SK-N-SH (cell line): ENCODE data around the gene MEF2A. TPM values are rescaled to one million over a fixed set of nuclear protein-coding genes. Genes with fewer than 3 reads are reported as not detected.

ENCODE experiments used
- CTCF ChIA-PET: fragments of 300-600, 350-600 bp; formaldehyde crosslinking; extraction: SDS; loops from one replicate; lab custom pipeline; 2021; lab: Yijun Ruan, JAX
- POLR2A ChIA-PET: fragments of 350-600 bp; sonication (Branson Sonifier 250); formaldehyde crosslinking; extraction: SDS; loops from one replicate; lab custom pipeline; 2020; ENCODE audit warnings: antibody characterized with exemption, inconsistent platforms; lab: Yijun Ruan, JAX
- DNase-seq: peaks from one replicate; pipeline ENCODE4 v3.0.0; 2012
- H2AFZ ChIP-seq: fragments of 200-600 bp; sonication (generic); 2 replicates; pipeline ENCODE4 v1.8.1; 2016; ENCODE audit warnings: antibody characterized with exemption, mild to moderate bottlenecking, low read depth
- H3F3A ChIP-seq: fragments of 200-600 bp; sonication (generic); replicated peaks from 2 replicates; pipeline ENCODE3; 2016; ENCODE audit warnings: antibody characterized with exemption, mild to moderate bottlenecking; ENCODE audit not compliant: insufficient read depth
- H3K27ac ChIP-seq, 2 experiments: fragments of 200-500 bp in 1 of 2; fragments of 200-600 bp in 1 of 2; sonication (Bioruptor generic) in 1 of 2; sonication (generic), shearing (Covaris generic) in 1 of 2; 2 replicates each; pipeline versions ENCODE4 v1.5.1 to v1.6.1; 2014 to 2016; ENCODE audit warnings: low read depth in 2 of 2, inconsistent platforms in 1 of 2, low read length in 1 of 2, mild to moderate bottlenecking in 1 of 2, mixed read lengths in 1 of 2
- H3K27me3 ChIP-seq: fragments of 200-600 bp; sonication (generic), shearing (Covaris generic); 2 replicates; pipeline ENCODE4 v1.6.1; 2016; ENCODE audit warnings: mixed run types; ENCODE audit not compliant: insufficient read depth
- H3K36me3 ChIP-seq, 2 experiments: fragments of 200-500 bp in 1 of 2; fragments of 200-600 bp in 1 of 2; sonication (Bioruptor generic) in 1 of 2; sonication (generic) in 1 of 2; replicated peaks in 1 of 2; 2 replicates each; pipeline versions ENCODE3 to v1.5.1; 2014 to 2016; ENCODE audit warnings: low read length in 1 of 2, mild to moderate bottlenecking in 1 of 2; ENCODE audit not compliant: insufficient read depth in 2 of 2, control insufficient read depth in 1 of 2
- H3K4me1 ChIP-seq, 2 experiments: fragments of 200-500 bp in 1 of 2; fragments of 200-600 bp in 1 of 2; sonication (Bioruptor generic) in 1 of 2; sonication (generic), shearing (Covaris generic) in 1 of 2; 2 replicates each; pipeline versions ENCODE4 v1.5.1 to v1.6.1; 2014 to 2016; ENCODE audit warnings: low read depth in 1 of 2, low read length in 1 of 2, mixed run types in 1 of 2; ENCODE audit not compliant: insufficient read depth in 2 of 2, control insufficient read depth in 1 of 2
- H3K4me2 ChIP-seq: fragments of 200-600 bp; sonication (generic), shearing (Covaris generic); 2 replicates; pipeline ENCODE4 v1.6.1; 2017; ENCODE audit warnings: mixed run types
- H3K4me3 ChIP-seq, 2 experiments: fragments of 200-500 bp in 1 of 2; fragments of 200-600 bp in 1 of 2; sonication (Bioruptor generic) in 1 of 2; sonication (generic), shearing (Covaris generic) in 1 of 2; 2 replicates each; pipeline versions ENCODE4 v1.5.1 to v1.8.1; 2014 to 2016; ENCODE audit warnings: low read depth in 2 of 2, inconsistent platforms in 1 of 2, low read length in 1 of 2, mild to moderate bottlenecking in 1 of 2, mixed read lengths in 1 of 2, moderate library complexity in 1 of 2
- H3K79me2 ChIP-seq: fragments of 200-600 bp; sonication (generic); 2 replicates; pipeline ENCODE4 v1.8.1; 2017; ENCODE audit warnings: mild to moderate bottlenecking; ENCODE audit not compliant: insufficient read depth
- H3K9ac ChIP-seq: fragments of 200-600 bp; sonication (generic); 2 replicates; pipeline ENCODE4 v1.6.1; 2017; ENCODE audit warnings: mixed run types
- H3K9me2 ChIP-seq: fragments of 200-600 bp; sonication (generic); 2 replicates; pipeline ENCODE4 v1.6.1; 2017; ENCODE audit warnings: mixed run types
- H3K9me3 ChIP-seq: fragments of 200-600 bp; sonication (generic); 2 replicates; pipeline ENCODE4 v1.6.1; 2017; ENCODE audit warnings: mixed run types, mild to moderate bottlenecking, moderate library complexity
- H4K20me1 ChIP-seq: fragments of 200-600 bp; sonication (generic); 2 replicates; pipeline ENCODE4 v1.6.1; 2017; ENCODE audit warnings: mild to moderate bottlenecking, mixed run types; ENCODE audit not compliant: insufficient read depth
- CHD2 ChIP-seq: fragments of 150-350 bp; IDR thresholded peaks from 2 replicates; pipeline ENCODE4 v1.6.1; 2018; ENCODE audit warnings: low read length; ENCODE audit not compliant: partially characterized antibody
- ELF1 ChIP-seq: IDR thresholded peaks from 2 replicates; pipeline ENCODE4 v1.4.0; 2012
- EP300 ChIP-seq, 2 experiments: IDR thresholded peaks; 2 replicates each; pipeline versions ENCODE4 v1.4.0 to v1.6.1; 2012; ENCODE audit warnings: borderline replicate concordance in 1 of 2, low read depth in 1 of 2, low read length in 1 of 2
- EZH2phosphoT487 ChIP-seq: fragments of 200-600 bp; sonication (generic); IDR thresholded peaks from 2 replicates; pipeline ENCODE4 v1.6.1; 2017; ENCODE audit warnings: low read depth, mixed run types, mild to moderate bottlenecking, antibody characterized with exemption, moderate library complexity, borderline replicate concordance
- FOXJ3 ChIP-seq: sonication (generic); formaldehyde crosslinking; IDR thresholded peaks from 2 replicates; pipeline ENCODE4 v1.5.1; 2020; ENCODE audit warnings: mild to moderate bottlenecking, missing genetic modification reagents
- MEF2A ChIP-seq: IDR thresholded peaks from 2 replicates; pipeline ENCODE4 v1.4.0; 2012; ENCODE audit warnings: low read depth, borderline replicate concordance
- MXI1 ChIP-seq: IDR thresholded peaks from 2 replicates; pipeline ENCODE4 v1.6.1; 2012; ENCODE audit warnings: mild to moderate bottlenecking, low read depth, low read length, improper control_type of control experiment
- NFIC ChIP-seq: IDR thresholded peaks from 2 replicates; pipeline ENCODE4 v1.4.0; 2012; ENCODE audit warnings: borderline replicate concordance
- POLR2AphosphoS5 ChIP-seq: IDR thresholded peaks from 2 replicates; pipeline ENCODE4 v1.6.1; 2012; ENCODE audit warnings: low read depth, low read length
- RAD21 ChIP-seq: IDR thresholded peaks from 2 replicates; pipeline ENCODE4 v1.6.1; 2012; ENCODE audit warnings: mild to moderate bottlenecking, low read length
- RXRA ChIP-seq: IDR thresholded peaks from 2 replicates; pipeline ENCODE4 v1.4.0; 2012; ENCODE audit warnings: low read depth, mild to moderate bottlenecking, borderline replicate concordance
- SIN3A ChIP-seq: IDR thresholded peaks from 2 replicates; pipeline ENCODE4 v1.6.1; 2012; ENCODE audit warnings: low read depth, mild to moderate bottlenecking, low read length, moderate library complexity, borderline replicate concordance
- SMC3 ChIP-seq: IDR thresholded peaks from 2 replicates; pipeline ENCODE4 v1.6.1; 2012; ENCODE audit warnings: low read depth, low read length, improper control_type of control experiment
- TCF12 ChIP-seq: IDR thresholded peaks from 2 replicates; pipeline ENCODE4 v1.4.0; 2012
- YY1 ChIP-seq: IDR thresholded peaks from 2 replicates; pipeline ENCODE4 v1.4.0; 2012; ENCODE audit warnings: low read depth, mild to moderate bottlenecking
- WGBS: methylation state at CpG from one replicate; pipeline ENCODE4 v1.1.6; 2017; ENCODE audit warnings: low lambda C conversion rate; 5-methylcytosine and 5-hydroxymethylcytosine counted together
- polyA plus RNA-seq, 3 experiments: library from polyadenylated mRNA; depleted of rRNA; stranded (reverse); fragments of >200 nt; gene quantifications; 2 replicates each; pipeline ENCODE4 v1.2.3, GENCODE V29; 2012
- TF ChIP-seq, protein P1 (sequence below): IDR thresholded peaks from 2 replicates; pipeline ENCODE4 v1.4.0; 2012; ENCODE audit warnings: low read depth, borderline replicate concordance
- TF ChIP-seq, protein P2 (sequence below): IDR thresholded peaks from 2 replicates; pipeline ENCODE4 v1.4.0; 2012; ENCODE audit warnings: low read depth, borderline replicate concordance
- TF ChIP-seq, protein P3 (sequence below): fragments of 150-350 bp; IDR thresholded peaks from 2 replicates; pipeline ENCODE4 v1.6.1; 2017; ENCODE audit warnings: antibody characterized with exemption, low read length, low read depth, borderline replicate concordance
- TF ChIP-seq, protein P4 (sequence below): fragments of 200-600 bp; sonication (generic); IDR thresholded peaks from 2 replicates; pipeline ENCODE4 v1.6.1; 2017; ENCODE audit warnings: antibody characterized with exemption, mild to moderate bottlenecking, moderate library complexity
- TF ChIP-seq, protein P5 (sequence below): IDR thresholded peaks from 2 replicates; pipeline ENCODE4 v1.6.1; 2012; ENCODE audit warnings: mild to moderate bottlenecking, low read depth, low read length, moderate library complexity

The MEF2A gene
- polyA plus RNA-seq, 1 of the 3 experiments (the other 2 are of a cell fraction): 20.9 TPM

DNA sequence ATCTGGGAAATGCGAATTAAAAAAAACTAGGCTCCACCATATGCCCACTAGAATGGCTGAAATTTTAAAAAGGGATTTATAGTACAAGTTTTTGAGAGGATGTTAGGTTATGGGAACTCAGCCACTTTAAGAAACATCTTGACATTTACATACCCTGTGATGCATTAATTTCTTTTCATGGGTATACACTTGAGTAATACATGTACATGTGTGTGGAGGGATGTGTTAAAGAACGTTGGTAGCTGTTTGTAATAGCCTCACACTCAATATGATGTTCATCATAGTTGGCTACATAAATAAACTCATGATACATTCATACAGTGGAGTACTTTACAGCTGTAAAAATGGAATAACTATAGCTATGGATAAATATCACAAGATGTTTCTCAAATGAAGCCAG, 40.9 kb downstream of the MEF2A start:
- ChIA-PET POLR2A (no interaction called here), CTCF (no interaction called here)
- DNase-seq: no peak
- Histone ChIP-seq H3F3A (peaks cover 4% of the 10 kb centered on the region), H3K4me1 (no peaks in the 10 kb centered on the region), H3K27me3 (no peaks in the 10 kb centered on the region), H3K4me3 (no peak overlapping the region), H2AFZ (no peak overlapping the region), H3K9me3 (no peaks in the 10 kb centered on the region), H3K27ac (no peak overlapping the region), H4K20me1 (peaks cover 33% of the 10 kb centered on the region), H3K9me2 (no peaks in the 10 kb centered on the region), H3K36me3 (peaks cover 0 to 8% of the 10 kb centered on the region in 2 experiments), H3K4me2 (no peak overlapping the region), H3K9ac (no peak overlapping the region), H3K79me2 (peaks cover 94% of the 10 kb centered on the region)
- TF ChIP-seq POLR2AphosphoS5 (no peak), RAD21 (no peak), NFIC (no peak), ELF1 (no peak), CHD2 (no peak)
- WGBS: 94% methylated on average over 2 of the region's 2 CpGs

DNA sequence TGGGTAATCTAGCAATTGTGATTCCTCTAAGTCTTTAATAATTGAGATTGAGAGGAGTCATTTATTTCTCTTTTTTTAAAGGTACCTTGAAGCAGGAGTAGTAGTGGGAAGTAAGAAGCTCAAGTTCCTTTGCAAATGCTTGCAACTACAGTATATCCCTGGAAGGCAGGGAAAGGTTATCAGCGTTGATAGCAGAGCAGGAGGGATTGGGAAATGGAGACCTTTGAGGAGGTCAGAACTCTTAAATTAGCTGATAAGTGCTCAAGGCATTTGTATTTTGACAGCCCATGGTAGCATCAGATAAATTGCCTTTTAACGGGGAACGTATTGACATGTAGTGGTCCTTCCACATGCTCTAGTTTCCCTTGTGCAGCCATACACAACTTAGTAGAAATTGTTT, 47.7 kb downstream of the MEF2A start:
- no peaks in the 10 kb centered on the region for H3K9me3 ChIP-seq
- no peak for DNase-seq
- peaks cover 0 to 5% of the 10 kb centered on the region in 2 experiments; a peak in 2 of 4 replicates for H3K4me1 ChIP-seq
- no peaks in the 10 kb centered on the region for H3F3A ChIP-seq
- WGBS: 100% methylated on average over 3 of the region's 3 CpGs
- peaks cover 53% of the 10 kb centered on the region for H4K20me1 ChIP-seq
- H3K36me3 ChIP-seq: peaks cover 0 to 3% of the 10 kb centered on the region in 2 experiments
- POLR2A ChIA-PET: no interaction called here
- H3K9me2 ChIP-seq: no peaks in the 10 kb centered on the region
- no peaks in the 10 kb centered on the region for H3K27me3 ChIP-seq
- H3K79me2 ChIP-seq: peaks cover 89% of the 10 kb centered on the region
- CTCF ChIA-PET: no interaction called here
- H3K4me3 ChIP-seq: no peak overlapping the region
- H3K27ac ChIP-seq: no peak overlapping the region
- H3K4me2 ChIP-seq: no peak overlapping the region
- no peak overlapping the region for H2AFZ ChIP-seq
- H3K9ac ChIP-seq: no peak overlapping the region
- TF ChIP-seq, protein P1, sequence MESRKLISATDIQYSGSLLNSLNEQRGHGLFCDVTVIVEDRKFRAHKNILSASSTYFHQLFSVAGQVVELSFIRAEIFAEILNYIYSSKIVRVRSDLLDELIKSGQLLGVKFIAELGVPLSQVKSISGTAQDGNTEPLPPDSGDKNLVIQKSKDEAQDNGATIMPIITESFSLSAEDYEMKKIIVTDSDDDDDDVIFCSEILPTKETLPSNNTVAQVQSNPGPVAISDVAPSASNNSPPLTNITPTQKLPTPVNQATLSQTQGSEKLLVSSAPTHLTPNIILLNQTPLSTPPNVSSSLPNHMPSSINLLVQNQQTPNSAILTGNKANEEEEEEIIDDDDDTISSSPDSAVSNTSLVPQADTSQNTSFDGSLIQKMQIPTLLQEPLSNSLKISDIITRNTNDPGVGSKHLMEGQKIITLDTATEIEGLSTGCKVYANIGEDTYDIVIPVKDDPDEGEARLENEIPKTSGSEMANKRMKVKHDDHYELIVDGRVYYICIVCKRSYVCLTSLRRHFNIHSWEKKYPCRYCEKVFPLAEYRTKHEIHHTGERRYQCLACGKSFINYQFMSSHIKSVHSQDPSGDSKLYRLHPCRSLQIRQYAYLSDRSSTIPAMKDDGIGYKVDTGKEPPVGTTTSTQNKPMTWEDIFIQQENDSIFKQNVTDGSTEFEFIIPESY: no peak
- TF ChIP-seq MXI1: no peak
- TF ChIP-seq, protein P2, sequence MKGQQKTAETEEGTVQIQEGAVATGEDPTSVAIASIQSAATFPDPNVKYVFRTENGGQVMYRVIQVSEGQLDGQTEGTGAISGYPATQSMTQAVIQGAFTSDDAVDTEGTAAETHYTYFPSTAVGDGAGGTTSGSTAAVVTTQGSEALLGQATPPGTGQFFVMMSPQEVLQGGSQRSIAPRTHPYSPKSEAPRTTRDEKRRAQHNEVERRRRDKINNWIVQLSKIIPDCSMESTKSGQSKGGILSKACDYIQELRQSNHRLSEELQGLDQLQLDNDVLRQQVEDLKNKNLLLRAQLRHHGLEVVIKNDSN: no peak
- TF ChIP-seq FOXJ3 (CRISPR knock-in tag): no peak
- TF ChIP-seq, protein P3, sequence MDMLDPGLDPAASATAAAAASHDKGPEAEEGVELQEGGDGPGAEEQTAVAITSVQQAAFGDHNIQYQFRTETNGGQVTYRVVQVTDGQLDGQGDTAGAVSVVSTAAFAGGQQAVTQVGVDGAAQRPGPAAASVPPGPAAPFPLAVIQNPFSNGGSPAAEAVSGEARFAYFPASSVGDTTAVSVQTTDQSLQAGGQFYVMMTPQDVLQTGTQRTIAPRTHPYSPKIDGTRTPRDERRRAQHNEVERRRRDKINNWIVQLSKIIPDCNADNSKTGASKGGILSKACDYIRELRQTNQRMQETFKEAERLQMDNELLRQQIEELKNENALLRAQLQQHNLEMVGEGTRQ: no peak
- TF ChIP-seq SIN3A: no peak
- TF ChIP-seq, protein P4, sequence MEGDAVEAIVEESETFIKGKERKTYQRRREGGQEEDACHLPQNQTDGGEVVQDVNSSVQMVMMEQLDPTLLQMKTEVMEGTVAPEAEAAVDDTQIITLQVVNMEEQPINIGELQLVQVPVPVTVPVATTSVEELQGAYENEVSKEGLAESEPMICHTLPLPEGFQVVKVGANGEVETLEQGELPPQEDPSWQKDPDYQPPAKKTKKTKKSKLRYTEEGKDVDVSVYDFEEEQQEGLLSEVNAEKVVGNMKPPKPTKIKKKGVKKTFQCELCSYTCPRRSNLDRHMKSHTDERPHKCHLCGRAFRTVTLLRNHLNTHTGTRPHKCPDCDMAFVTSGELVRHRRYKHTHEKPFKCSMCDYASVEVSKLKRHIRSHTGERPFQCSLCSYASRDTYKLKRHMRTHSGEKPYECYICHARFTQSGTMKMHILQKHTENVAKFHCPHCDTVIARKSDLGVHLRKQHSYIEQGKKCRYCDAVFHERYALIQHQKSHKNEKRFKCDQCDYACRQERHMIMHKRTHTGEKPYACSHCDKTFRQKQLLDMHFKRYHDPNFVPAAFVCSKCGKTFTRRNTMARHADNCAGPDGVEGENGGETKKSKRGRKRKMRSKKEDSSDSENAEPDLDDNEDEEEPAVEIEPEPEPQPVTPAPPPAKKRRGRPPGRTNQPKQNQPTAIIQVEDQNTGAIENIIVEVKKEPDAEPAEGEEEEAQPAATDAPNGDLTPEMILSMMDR: no peak
- TF ChIP-seq EP300 (IDR thresholded peaks at IDR 0.05; ENCODE audit: borderline replicate concordance in 1 of 2, low read depth in 1 of 2, low read length in 1 of 2): no peak
- TF ChIP-seq, protein P5, sequence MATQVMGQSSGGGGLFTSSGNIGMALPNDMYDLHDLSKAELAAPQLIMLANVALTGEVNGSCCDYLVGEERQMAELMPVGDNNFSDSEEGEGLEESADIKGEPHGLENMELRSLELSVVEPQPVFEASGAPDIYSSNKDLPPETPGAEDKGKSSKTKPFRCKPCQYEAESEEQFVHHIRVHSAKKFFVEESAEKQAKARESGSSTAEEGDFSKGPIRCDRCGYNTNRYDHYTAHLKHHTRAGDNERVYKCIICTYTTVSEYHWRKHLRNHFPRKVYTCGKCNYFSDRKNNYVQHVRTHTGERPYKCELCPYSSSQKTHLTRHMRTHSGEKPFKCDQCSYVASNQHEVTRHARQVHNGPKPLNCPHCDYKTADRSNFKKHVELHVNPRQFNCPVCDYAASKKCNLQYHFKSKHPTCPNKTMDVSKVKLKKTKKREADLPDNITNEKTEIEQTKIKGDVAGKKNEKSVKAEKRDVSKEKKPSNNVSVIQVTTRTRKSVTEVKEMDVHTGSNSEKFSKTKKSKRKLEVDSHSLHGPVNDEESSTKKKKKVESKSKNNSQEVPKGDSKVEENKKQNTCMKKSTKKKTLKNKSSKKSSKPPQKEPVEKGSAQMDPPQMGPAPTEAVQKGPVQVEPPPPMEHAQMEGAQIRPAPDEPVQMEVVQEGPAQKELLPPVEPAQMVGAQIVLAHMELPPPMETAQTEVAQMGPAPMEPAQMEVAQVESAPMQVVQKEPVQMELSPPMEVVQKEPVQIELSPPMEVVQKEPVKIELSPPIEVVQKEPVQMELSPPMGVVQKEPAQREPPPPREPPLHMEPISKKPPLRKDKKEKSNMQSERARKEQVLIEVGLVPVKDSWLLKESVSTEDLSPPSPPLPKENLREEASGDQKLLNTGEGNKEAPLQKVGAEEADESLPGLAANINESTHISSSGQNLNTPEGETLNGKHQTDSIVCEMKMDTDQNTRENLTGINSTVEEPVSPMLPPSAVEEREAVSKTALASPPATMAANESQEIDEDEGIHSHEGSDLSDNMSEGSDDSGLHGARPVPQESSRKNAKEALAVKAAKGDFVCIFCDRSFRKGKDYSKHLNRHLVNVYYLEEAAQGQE: no peak
- TF ChIP-seq POLR2AphosphoS5: no peak
- TF ChIP-seq RXRA: no peak
- no peak for TF ChIP-seq YY1
- no peak for TF ChIP-seq TCF12
- no peak for TF ChIP-seq EZH2phosphoT487
- no peak for TF ChIP-seq MEF2A
- TF ChIP-seq SMC3: no peak
